Endothelial cell of umbilical vein (primary cell): Measurements from ENCODE around the gene SLMAP. TPM values are rescaled to one million over a fixed set of nuclear protein-coding genes. Genes with fewer than 3 reads are reported as not detected.

Source experiments
- BruUV-seq: library from RNA; stranded (reverse); fragments of 400-500 nt; replicated peaks from 2 replicates; lab custom pipeline; 2021; lab: Mats Ljungman, UMichigan
- CTCF ChIA-PET: fragments of 300-600, 350-600 bp; sonication (Branson Sonifier 250); formaldehyde crosslinking; loops from one replicate; lab custom pipeline; 2021; ENCODE audit warnings: antibody characterized with exemption, inconsistent platforms; lab: Charles Lee
- POLR2A ChIA-PET: fragments of 300-600, 350-600 bp; sonication (Branson Sonifier 250); formaldehyde crosslinking; loops from one replicate; lab custom pipeline; 2021; ENCODE audit warnings: antibody characterized with exemption, inconsistent platforms; lab: Charles Lee
- DNase-seq: peaks from one replicate; pipeline ENCODE4 v3.0.0-alpha.2; 2011; ENCODE audit warnings: low read depth, low spot score
- FAIRE-seq: peaks from 2 replicates; lab custom pipeline; 2011; peaks lifted over from hg19 to GRCh38; lab: Jason Lieb, UNC
- H2AFZ ChIP-seq: 2 replicates; pipeline ENCODE4 v1.6.0; 2012; ENCODE audit warnings: low read depth, low read length, control low read depth, inconsistent platforms
- H3K27ac ChIP-seq: 2 replicates; pipeline ENCODE4 v1.5.1; 2011; ENCODE audit warnings: low read depth, mild to moderate bottlenecking, control low read depth, low read length, moderate library complexity; ENCODE audit not compliant: insufficient read depth
- H3K27me3 ChIP-seq, 2 experiments: 2 replicates each; pipeline versions ENCODE4 v1.6.0 to v1.6.1; 2011; ENCODE audit warnings: low read length in 2 of 2, mixed read lengths in 1 of 2; ENCODE audit not compliant: control insufficient read depth in 2 of 2, insufficient read depth in 2 of 2
- H3K36me3 ChIP-seq, 2 experiments: 2 replicates in 1 of 2; 3 replicates in 1 of 2; pipeline ENCODE4 v1.5.1; 2011; ENCODE audit warnings: low read length in 2 of 2, mild to moderate bottlenecking in 1 of 2, moderate library complexity in 1 of 2; ENCODE audit not compliant: control insufficient read depth in 2 of 2, insufficient read depth in 2 of 2; ENCODE audit errors: extremely low read depth in 1 of 2
- H3K4me1 ChIP-seq: 3 replicates; pipeline ENCODE4 v1.5.1; 2011; ENCODE audit warnings: mild to moderate bottlenecking, low read length; ENCODE audit not compliant: control insufficient read depth, insufficient read depth; ENCODE audit errors: extremely low read depth
- H3K4me2 ChIP-seq: 2 replicates; pipeline ENCODE4 v1.6.1; 2011; ENCODE audit warnings: low read length, control low read depth, mixed read lengths; ENCODE audit not compliant: insufficient read depth
- H3K4me3 ChIP-seq, 3 experiments: fragments of 200-600 bp in 1 of 3; sonication (generic), shearing (Covaris generic) in 1 of 3; replicated peaks in 1 of 3; 2 replicates each; pipeline ENCODE4 v1.5.1; 2011 to 2016; ENCODE audit warnings: control low read depth in 3 of 3, low read length in 3 of 3, mild to moderate bottlenecking in 2 of 3, inconsistent platforms in 1 of 3, low read depth in 1 of 3, moderate library complexity in 1 of 3; ENCODE audit not compliant: insufficient read depth in 1 of 3
- H3K79me2 ChIP-seq: 2 replicates; pipeline ENCODE4 v1.6.0; 2012; ENCODE audit warnings: low read length, inconsistent platforms; ENCODE audit not compliant: control insufficient read depth, insufficient read depth
- H3K9ac ChIP-seq: replicated peaks from 2 replicates; pipeline ENCODE3; 2011; ENCODE audit warnings: low read length, control low read depth; ENCODE audit not compliant: insufficient read depth; ENCODE audit errors: extremely low read depth
- H3K9me1 ChIP-seq: replicated peaks from 3 replicates; pipeline ENCODE4 v1.6.0; 2011; ENCODE audit warnings: mild to moderate bottlenecking, low read length; ENCODE audit not compliant: control insufficient read depth, insufficient read depth; ENCODE audit errors: extremely low read depth
- H3K9me3 ChIP-seq: replicated peaks from 2 replicates; pipeline ENCODE4 v1.5.1; 2012; ENCODE audit warnings: low read length, inconsistent platforms; ENCODE audit not compliant: control insufficient read depth, insufficient read depth
- H4K20me1 ChIP-seq: replicated peaks from 2 replicates; pipeline ENCODE3; 2011; ENCODE audit warnings: mild to moderate bottlenecking, low read length; ENCODE audit not compliant: control insufficient read depth, insufficient read depth; ENCODE audit errors: extremely low read depth
- EZH2 ChIP-seq: IDR thresholded peaks from 2 replicates; pipeline ENCODE4 v1.6.1; 2012; ENCODE audit warnings: borderline replicate concordance, low read depth, mild to moderate bottlenecking, moderate library complexity, low read length, inconsistent platforms; ENCODE audit not compliant: severe bottlenecking
- FOS ChIP-seq: IDR thresholded peaks from 2 replicates; pipeline ENCODE4 v1.6.1; 2011; ENCODE audit warnings: mild to moderate bottlenecking, low read length, moderate library complexity, borderline replicate concordance; ENCODE audit not compliant: insufficient read depth
- GATA2 ChIP-seq: IDR thresholded peaks from 2 replicates; pipeline ENCODE4 v1.7.0; 2011; ENCODE audit warnings: low read depth, mild to moderate bottlenecking, moderate library complexity, mixed read lengths, low read length; ENCODE audit not compliant: insufficient read length, insufficient read depth
- JUN ChIP-seq: IDR thresholded peaks from 2 replicates; pipeline ENCODE4 v1.6.1; 2011; ENCODE audit warnings: borderline replicate concordance, low read depth; ENCODE audit not compliant: insufficient read length, insufficient read depth
- MYC ChIP-seq: IDR thresholded peaks from one replicate; pipeline ENCODE4 v1.6.1; 2011; ENCODE audit warnings: mild to moderate bottlenecking, low read depth, low read length
- POLR2AphosphoS5 ChIP-seq: IDR thresholded peaks from 2 replicates; pipeline ENCODE4 v1.6.1; 2012; ENCODE audit warnings: low read depth, mild to moderate bottlenecking, control low read depth, low read length, moderate library complexity; ENCODE audit not compliant: insufficient read depth
- dilution Hi-C: fragments of 300-500 bp; cut with MboI; formaldehyde crosslinking; loops from one replicate; pipeline ENCODE4 v1.15.0; 2019; ENCODE audit warnings: low sequenced_read_pairs; ENCODE audit not compliant: extremely low pct_ligation_motif_present
- intact Hi-C: fragments of 100-400 bp; cut with micrococcal nuclease; formaldehyde crosslinking; loops from one replicate; pipeline ENCODE4 v1.10.0; 2022
- polyA plus RNA-seq, 4 experiments: library from polyadenylated mRNA; depleted of rRNA in 3 of 4; stranded (reverse) in 3 of 4; unstranded in 1 of 4; fragments of >200 nt; gene quantifications; 2 replicates each; pipeline versions ENCODE4 v1.2.1 to v1.2.3, GENCODE V29; 2011 to 2012; ENCODE audit warnings: missing spikeins in 1 of 4
- total RNA-seq: library from RNA; stranded (reverse); gene quantifications from 2 replicates; pipeline ENCODE4 v1.2.3, GENCODE V29; 2021
- TF ChIP-seq, protein P1 (sequence below): IDR thresholded peaks from 2 replicates; pipeline ENCODE4 v1.6.1; 2011; ENCODE audit not compliant: insufficient read depth, insufficient read length
- TF ChIP-seq, protein P2 (sequence below), 2 donors: IDR thresholded peaks; 1 replicate in 1 of 2; 2 replicates in 1 of 2; pipeline ENCODE4 v1.5.1; 2011; ENCODE audit warnings: low read length in 2 of 2, mild to moderate bottlenecking in 2 of 2, moderate library complexity in 2 of 2, control low read depth in 1 of 2, inconsistent platforms in 1 of 2, low read depth in 1 of 2; ENCODE audit not compliant: insufficient read depth in 1 of 2; ENCODE audit errors: extremely low read depth in 1 of 2

The SLMAP gene
- total and polyA plus RNA-seq, 2 donors (not counting 3 experiments of a cell fraction or from before 2014, with no cell fraction given) = 9.8 to 54.7 TPM

DNA sequence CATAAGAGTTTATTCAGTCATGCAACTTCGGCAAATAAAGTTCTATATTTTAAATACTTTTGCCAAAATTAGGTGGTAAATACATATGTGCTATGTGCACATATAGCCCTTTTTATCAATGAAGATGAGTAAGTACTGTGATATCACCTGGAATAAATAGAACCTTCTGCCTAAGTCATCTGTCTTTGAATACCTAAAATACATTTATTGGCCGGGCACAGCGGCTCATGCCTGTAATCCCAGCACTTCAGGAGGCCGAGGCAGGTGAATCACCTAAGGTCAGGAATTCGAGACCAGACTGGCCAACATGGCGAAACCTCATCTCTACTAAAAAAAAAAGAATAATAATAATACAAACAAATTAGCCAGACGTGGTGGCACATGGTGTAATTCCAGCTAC lies 178.3 kb downstream of the SLMAP start:
- FAIRE-seq (no peak), DNase-seq (no peak)
- H3K4me1 ChIP-seq = no peaks in the 10 kb centered on the region
- TF ChIP-seq POLR2AphosphoS5 (no peak), EZH2 (no peak), GATA2 (no peak), FOS (no peak), JUN (no peak), MYC (no peak)
- TF ChIP-seq, protein P1, sequence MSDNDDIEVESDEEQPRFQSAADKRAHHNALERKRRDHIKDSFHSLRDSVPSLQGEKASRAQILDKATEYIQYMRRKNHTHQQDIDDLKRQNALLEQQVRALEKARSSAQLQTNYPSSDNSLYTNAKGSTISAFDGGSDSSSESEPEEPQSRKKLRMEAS = no peak
- TF ChIP-seq, protein P2, sequence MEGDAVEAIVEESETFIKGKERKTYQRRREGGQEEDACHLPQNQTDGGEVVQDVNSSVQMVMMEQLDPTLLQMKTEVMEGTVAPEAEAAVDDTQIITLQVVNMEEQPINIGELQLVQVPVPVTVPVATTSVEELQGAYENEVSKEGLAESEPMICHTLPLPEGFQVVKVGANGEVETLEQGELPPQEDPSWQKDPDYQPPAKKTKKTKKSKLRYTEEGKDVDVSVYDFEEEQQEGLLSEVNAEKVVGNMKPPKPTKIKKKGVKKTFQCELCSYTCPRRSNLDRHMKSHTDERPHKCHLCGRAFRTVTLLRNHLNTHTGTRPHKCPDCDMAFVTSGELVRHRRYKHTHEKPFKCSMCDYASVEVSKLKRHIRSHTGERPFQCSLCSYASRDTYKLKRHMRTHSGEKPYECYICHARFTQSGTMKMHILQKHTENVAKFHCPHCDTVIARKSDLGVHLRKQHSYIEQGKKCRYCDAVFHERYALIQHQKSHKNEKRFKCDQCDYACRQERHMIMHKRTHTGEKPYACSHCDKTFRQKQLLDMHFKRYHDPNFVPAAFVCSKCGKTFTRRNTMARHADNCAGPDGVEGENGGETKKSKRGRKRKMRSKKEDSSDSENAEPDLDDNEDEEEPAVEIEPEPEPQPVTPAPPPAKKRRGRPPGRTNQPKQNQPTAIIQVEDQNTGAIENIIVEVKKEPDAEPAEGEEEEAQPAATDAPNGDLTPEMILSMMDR (IDR thresholded peaks at IDR 0.05; ENCODE audit: extremely low read depth in 1 of 2, insufficient read depth in 1 of 2, low read depth in 1 of 2, low read length in 2 of 2) = no peak
- H3K9me3 ChIP-seq = no peaks in the 10 kb centered on the region
- no peak overlapping the region for H3K27ac ChIP-seq
- intact Hi-C loops (no loop called here), dilution Hi-C loops (loop anchor here (25.0 kb wide), 1 partner anchor 103 kb away; no protein-coding TSS in a partner anchor)
- no peak overlapping the region for H2AFZ ChIP-seq
- no peak overlapping the region for H3K4me2 ChIP-seq
- no peak overlapping the region for H3K4me3 ChIP-seq
- CTCF ChIA-PET = interaction anchor here (1.3 to 1.8 kb wide), 2 partner anchors 25 to 69 kb away, joined by 3 to 4 read pairs; no protein-coding TSS in a partner anchor
- H3K27me3 ChIP-seq = no peaks in the 10 kb centered on the region
- H3K36me3 ChIP-seq = no peaks in the 10 kb centered on the region
- no peaks in the 10 kb centered on the region for H3K79me2 ChIP-seq
- no peaks in the 10 kb centered on the region for H3K9me1 ChIP-seq
- no peaks in the 10 kb centered on the region for H4K20me1 ChIP-seq
- BruUV-seq = no TSS peak
- no peak overlapping the region for H3K9ac ChIP-seq
- POLR2A ChIA-PET = no interaction called here
